ENCODE results near the gene ANKRD44. TPM values are rescaled to one million over a fixed set of nuclear protein-coding genes. Genes with fewer than 3 reads are reported as not detected.

ANKRD44 gene
- polyA plus RNA-seq, 3 donors: 9.6 to 10.5 (median 9.8) TPM

DNA sequence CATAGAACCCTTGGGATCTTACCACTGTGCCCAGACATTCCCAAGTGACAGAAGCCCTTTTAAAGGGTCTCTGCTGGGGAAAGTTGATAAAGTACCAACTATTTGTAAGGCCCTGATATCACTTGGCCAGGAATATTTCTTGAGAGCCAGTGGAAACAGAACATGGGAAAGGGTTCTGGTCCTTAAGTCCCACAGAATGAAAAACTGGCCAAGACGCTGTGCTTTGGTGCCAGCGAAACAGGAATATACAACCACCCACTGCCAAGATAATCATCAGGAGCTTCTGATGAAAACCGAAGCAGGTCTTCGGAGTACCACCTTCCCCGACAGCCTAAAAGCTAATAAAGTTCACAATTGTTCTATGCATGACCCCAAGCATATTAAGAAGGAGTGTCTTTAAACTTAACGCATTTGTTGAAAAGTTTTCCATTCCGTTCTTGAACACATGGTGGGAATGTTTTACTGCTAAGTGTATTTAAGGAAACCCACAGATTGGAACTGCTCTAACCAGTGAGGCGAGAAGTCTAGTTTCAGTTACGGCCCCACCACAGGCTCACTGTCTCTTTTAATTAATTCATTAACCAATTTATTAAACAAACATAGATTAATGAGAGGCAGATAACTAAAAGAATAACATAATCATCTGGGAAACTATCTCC lies 152.6 kb downstream of the ANKRD44 start:
- DNase-seq (ENCODE audit: low read depth in 3 of 3, low spot score in 2 of 3): no peak

- DNase-seq (ENCODE audit: low read depth in 3 of 3, low spot score in 2 of 3): no peak
These were observed 153.8 kb downstream of the ANKRD44 start for GRCh38 chr2:197156771-197157170.

- no peak for DNase-seq (ENCODE audit: low read depth in 3 of 3, low spot score in 2 of 3)
These were observed 157.9 kb downstream of the ANKRD44 start for GRCh38 chr2:197152451-197153228.

DNA sequence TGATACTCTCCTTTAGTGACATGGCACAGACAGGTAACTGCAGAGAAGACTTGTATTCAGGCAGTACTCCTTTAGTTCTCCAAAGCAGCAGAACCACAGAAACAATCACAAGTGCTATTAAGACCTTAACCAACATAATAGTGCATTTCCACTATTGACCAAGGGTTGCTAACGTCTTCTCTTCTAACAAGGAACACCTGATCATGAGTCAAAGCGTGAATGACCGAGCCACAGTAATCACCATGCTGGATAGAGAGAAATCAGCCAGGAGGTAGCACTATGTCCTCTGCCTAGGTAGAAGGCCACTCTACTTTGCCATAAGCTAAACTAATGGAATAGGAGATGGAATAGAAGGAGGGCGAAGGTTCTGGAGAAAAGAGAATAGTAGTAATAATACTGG lies 161.0 kb downstream of the ANKRD44 start:
- no peak for DNase-seq (ENCODE audit: low read depth in 3 of 3, low spot score in 2 of 3)

DNA sequence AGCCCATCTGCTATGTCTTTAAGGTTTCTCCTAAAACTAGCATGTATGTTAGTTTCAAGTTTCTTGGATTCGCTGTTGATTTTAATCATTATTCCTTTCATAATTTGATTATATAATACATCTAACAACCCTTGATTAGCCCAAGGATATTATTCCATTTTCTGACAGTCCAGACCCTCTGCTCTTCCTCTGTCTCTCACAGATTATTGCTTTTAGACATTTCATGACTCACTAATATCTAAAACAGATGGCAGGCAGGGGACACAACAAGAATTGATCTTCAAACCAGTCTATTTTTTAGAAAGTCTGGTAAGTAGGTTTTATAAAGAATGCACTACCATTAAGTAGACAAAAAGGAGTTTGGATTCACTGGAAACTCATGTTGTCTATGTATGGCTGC lies 162.2 kb downstream of the ANKRD44 start:
- DNase-seq (ENCODE audit: low read depth in 3 of 3, low spot score in 2 of 3): no peak

- no peak for DNase-seq (ENCODE audit: low read depth in 3 of 3, low spot score in 2 of 3)
These were observed 162.6 kb downstream of the ANKRD44 start for GRCh38 chr2:197147942-197148341.

DNA sequence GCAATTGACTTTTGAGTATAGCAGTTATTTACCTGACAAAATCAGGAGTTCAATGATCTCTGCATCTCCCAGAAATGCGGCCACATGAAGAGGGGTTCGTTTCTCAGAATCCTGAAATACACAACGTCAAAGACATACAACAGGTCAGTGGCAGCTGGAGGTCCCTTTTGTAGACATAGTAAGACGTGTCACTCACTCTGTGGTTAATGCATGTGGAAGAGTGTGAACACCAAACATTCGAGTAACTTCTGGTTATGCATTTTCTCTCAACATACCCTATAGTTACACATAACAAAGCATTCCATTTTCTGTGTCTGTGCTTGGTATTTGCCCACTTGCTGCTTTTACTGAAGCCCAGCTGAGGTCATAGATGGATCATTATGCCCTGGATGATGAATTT lies 163.6 kb downstream of the ANKRD44 start:
- no peak for DNase-seq (ENCODE audit: low read depth in 3 of 3, low spot score in 2 of 3)

GRCh38 chr2:197145471-197146056 lies 165.0 kb downstream of the ANKRD44 start:
- no peak for DNase-seq (ENCODE audit: low read depth in 3 of 3, low spot score in 2 of 3)

GRCh38 chr2:197144183-197144582 lies 166.4 kb downstream of the ANKRD44 start:
- DNase-seq (ENCODE audit: low read depth in 3 of 3, low spot score in 2 of 3): no peak

DNA sequence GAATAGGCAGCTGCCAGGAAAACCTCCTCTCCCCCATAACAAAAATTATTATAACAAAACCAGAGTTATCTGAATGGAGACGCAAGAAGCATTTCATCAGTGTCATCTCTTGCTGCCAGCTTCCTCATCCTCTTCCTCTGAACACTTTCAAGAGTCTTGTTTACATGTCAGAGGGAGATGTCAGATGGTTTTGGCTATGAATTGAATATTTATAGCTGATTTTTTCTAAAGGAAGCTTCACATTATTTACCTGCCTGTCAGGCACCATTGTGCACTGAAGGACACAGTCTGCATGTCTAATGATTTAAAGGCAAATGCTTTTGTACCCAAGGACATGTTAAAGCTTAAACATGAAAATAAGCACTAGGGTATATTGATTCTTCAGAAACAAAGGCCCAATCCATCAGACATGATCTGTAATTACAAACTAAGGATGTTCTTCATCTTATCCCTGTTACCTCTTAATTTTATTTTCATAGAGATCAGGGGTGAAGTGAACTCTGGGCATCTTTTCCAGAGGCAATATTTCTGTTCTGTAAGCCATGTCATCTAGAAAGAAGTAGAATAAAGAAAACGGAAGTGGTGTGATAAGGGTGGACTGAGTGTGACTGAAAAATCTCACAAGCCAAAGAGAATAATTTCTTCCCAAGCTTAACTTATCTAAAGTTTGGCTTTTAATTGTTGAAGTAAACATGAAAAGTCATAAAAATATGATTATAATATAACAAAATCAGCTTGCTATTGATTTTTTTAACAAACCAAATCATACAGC lies 168.7 kb downstream of the ANKRD44 start:
- no peak for DNase-seq (ENCODE audit: low read depth in 3 of 3, low spot score in 2 of 3)

DNA sequence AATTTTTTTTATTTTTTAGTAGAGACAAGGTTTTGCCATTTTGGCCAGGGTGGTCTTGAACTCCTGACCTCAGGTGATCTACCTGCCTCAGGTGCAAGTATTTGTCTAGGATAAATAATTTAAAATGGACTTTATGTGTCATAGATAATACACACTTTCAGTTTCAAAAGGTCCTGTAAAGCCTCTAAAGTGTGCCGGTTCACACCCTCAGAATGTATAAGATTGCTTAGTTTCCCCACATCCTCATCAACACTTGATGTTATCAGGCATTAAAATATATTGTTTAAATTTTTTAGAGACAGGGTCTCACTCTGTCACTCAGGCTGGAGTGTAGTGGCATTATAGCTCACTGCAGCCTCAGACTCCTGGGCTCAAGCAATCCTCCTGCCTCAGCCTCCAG lies 170.5 kb downstream of the ANKRD44 start:
- no peak for DNase-seq (ENCODE audit: low read depth in 3 of 3, low spot score in 2 of 3)

DNA sequence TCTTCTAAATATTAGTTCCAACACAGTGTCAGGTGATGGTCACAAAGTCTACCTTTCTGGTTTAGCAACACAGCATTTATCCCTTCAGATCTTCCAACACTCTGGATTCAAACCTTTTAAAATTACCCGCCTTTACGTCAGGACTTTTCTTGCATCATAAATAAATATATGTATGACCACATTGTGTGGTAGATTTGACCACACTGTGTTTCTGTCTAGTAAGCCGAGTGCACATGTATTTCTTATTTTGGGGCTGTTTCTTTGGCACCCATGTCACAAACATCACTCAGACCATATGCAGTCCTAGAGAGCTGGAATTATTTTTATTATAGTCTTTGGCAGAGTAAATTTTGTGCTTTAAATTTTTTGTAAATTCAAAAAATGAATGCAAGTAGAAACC lies 172.1 kb downstream of the ANKRD44 start:
- no peak for DNase-seq (ENCODE audit: low read depth in 3 of 3, low spot score in 2 of 3)

DNA sequence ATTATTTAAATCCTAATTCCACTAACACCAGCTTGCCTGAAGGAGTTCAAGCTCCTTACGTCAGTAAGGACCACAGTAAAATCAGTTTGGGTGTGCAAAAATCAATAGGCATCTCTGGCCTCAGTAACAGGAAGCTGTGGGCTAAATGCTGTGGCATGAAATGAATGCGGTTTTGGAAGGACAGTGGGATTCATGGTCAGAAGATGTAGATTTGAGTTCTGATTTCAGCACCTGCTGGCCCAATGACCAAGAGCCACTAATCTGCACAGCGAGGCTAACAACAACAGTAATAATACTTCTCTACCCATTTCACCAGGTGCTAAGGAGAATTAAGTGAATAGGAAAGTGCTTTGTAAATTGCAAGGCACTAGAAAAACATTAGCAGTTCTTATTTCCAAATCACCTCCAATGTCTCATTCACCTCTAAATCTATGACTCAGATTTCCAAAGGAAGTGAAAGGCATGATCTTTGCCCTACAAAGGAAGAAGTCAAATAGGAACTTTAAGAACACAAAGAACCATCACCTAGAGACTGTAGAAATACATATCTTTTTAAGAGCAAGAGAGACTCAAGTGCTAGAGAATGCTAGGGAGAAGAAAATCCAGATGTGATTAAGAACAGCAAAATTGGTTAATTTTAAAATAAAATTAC lies 172.6 kb downstream of the ANKRD44 start:
- no peak for DNase-seq (ENCODE audit: low read depth in 3 of 3, low spot score in 2 of 3)

GRCh38 chr2:197137231-197137630 lies 173.3 kb downstream of the ANKRD44 start:
- no peak for DNase-seq (ENCODE audit: low read depth in 3 of 3, low spot score in 2 of 3)

DNA sequence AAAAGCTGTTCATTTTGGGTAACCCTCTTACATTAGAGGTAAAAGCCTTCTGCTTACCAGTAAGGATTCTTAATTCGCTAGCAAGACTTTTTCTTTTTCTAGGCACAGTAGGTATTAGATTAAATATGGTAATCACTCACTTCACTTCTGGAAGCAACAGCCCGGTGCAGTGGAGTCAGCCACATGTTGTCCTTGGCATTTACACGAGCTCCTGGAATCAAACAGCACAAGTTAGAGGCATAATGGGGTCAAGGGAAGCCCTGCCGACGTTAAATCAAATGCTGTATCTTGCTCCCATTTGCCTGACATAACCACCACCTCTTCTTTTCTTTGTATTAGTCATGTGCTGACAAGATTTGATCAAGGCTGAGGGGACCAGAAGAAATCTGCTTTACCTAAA lies 174.1 kb downstream of the ANKRD44 start:
- no peak for DNase-seq (ENCODE audit: low read depth in 3 of 3, low spot score in 2 of 3)

DNA sequence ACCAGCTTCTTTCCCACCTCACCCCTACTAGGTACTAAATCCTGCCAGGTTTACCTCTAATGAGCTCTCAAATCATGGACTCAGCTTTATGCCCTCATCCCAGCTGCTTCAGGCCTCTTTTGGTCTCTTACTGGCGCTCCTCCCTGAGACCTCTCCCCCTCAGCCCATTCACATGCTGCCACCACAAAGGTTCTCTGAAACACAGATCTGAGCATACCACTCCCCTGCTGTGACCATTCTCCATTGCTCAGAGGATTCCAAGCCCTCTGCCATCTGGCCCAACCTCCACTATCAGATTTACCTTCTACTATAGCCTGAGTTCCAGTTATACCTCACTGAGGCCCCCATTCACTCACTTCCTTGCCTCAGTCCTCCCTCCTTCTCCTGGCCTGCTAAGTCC lies 174.8 kb downstream of the ANKRD44 start:
- no peak for DNase-seq (ENCODE audit: low read depth in 3 of 3, low spot score in 2 of 3)

- no peak for DNase-seq (ENCODE audit: low read depth in 3 of 3, low spot score in 2 of 3)
These were observed 176.4 kb downstream of the ANKRD44 start for GRCh38 chr2:197134206-197134605.

GRCh38 chr2:197131558-197131855 lies 179.1 kb downstream of the ANKRD44 start:
- no peak for DNase-seq (ENCODE audit: low read depth in 3 of 3, low spot score in 2 of 3)

DNA sequence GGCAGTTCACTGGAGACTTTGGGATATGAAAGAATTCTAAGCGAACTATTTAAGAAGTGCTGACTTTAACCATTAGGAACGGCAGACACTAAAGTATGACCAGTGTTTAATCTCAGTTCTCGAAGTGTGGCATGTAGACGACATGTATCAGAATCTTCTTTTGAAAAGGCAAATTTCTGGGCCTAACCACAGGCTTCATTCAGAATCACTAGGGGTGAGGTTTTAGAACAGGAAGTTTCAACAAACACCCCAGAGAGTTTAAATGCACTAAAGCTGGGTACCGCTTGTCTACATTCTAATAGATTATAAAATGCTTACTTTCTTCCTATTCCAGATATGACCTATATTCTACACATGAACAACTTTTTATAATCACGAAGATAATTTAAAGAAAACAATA lies 180.3 kb downstream of the ANKRD44 start:
- no peak for DNase-seq (ENCODE audit: low read depth in 3 of 3, low spot score in 2 of 3)

DNA sequence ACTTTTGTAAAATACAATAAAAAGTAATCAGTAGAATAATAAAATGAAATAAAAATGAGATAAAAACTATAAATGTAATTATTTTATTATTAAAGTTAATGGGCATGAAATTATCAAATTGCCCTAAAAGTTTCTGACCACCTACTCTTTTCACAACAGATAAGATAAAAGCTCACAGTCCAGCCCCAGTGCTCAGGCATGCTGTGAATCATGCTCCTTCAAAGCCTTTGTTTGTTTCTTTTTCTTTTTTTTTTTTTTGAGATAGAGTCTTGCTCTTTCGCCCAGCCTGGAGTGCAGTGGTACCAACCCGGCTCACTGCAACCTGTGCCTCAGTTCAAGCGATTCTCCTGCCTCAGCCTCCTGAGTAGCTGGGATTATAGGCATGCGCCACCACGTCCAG lies 181.7 kb downstream of the ANKRD44 start:
- DNase-seq (ENCODE audit: low read depth in 3 of 3, low spot score in 2 of 3): no peak

DNA sequence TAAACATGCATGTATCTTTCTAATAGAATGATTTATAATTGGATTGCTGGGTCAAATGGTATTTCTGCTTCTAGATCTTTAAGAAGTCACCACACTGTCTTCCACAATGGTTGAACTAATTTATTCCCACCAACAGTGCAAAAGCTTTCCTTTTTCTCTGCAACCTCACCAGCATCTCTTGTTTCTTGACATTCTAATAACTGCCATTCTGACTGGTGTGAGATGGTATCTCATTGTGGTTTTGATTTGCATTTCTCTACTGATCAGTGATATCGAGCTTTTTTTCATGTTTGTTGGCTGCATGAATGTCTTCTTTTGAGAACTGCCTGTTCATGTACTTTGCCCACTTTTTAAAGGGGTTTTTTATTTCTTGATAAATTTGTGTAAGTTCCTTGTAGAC lies 182.5 kb downstream of the ANKRD44 start:
- DNase-seq (ENCODE audit: low read depth in 3 of 3, low spot score in 2 of 3): no peak

Measured in right renal cortex interstitium (tissue), 3 donors.